ENCODE measurements around the gene NECTIN2. TPM values are rescaled to one million over a fixed set of nuclear protein-coding genes. Genes with fewer than 3 reads are reported as not detected.

Gene NECTIN2
- total RNA-seq, 1 donor: 22.1 TPM

- no peak for DNase-seq (ENCODE audit: low read depth)
- TF ChIP-seq, protein P1, sequence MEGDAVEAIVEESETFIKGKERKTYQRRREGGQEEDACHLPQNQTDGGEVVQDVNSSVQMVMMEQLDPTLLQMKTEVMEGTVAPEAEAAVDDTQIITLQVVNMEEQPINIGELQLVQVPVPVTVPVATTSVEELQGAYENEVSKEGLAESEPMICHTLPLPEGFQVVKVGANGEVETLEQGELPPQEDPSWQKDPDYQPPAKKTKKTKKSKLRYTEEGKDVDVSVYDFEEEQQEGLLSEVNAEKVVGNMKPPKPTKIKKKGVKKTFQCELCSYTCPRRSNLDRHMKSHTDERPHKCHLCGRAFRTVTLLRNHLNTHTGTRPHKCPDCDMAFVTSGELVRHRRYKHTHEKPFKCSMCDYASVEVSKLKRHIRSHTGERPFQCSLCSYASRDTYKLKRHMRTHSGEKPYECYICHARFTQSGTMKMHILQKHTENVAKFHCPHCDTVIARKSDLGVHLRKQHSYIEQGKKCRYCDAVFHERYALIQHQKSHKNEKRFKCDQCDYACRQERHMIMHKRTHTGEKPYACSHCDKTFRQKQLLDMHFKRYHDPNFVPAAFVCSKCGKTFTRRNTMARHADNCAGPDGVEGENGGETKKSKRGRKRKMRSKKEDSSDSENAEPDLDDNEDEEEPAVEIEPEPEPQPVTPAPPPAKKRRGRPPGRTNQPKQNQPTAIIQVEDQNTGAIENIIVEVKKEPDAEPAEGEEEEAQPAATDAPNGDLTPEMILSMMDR (IDR thresholded peaks at IDR 0.05; ENCODE audit: insufficient read depth, low read length): no peak
- no peak overlapping the region for H3K4me3 ChIP-seq (ENCODE audit: low read depth, low read length)
These were observed 47.4 kb downstream of the NECTIN2 start for GRCh38 chr19:44893332-44894051.

GRCh38 chr19:44894052-44894400 lies 47.9 kb downstream of the NECTIN2 start:
- no peak for DNase-seq (ENCODE audit: low read depth)

DNA sequence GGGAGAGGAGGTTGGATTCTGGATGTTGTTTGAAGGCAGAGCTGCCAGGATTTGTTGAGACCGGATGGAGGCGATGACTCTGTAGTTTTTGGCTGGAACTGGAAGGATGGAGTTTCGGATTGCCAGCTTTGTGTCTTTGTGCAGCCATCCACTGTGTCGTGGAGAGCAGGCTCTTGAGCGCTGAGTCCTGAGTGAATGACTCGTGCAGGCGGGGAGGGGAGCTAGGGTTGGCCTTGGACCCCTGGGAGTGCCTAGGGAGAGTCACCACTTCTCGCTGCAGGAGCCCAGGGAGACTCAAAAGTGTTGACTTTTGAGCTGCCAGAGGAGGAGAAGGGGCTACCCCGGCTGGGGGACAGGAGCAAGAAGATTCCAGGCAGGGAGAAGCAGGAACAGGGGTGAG lies 48.8 kb downstream of the NECTIN2 start:
- TF ChIP-seq, protein P1 (IDR thresholded peaks at IDR 0.05; ENCODE audit: insufficient read depth, low read length): no peak
- no peak overlapping the region for H3K4me3 ChIP-seq (ENCODE audit: low read depth, low read length)
- no peak for DNase-seq (ENCODE audit: low read depth)

More at GRCh38 chr19:44894052-44894400, 47.9 kb downstream of the NECTIN2 start:
- no peak overlapping the region for H3K4me3 ChIP-seq (ENCODE audit: low read depth, low read length)
- TF ChIP-seq, protein P1 (IDR thresholded peaks at IDR 0.05; ENCODE audit: insufficient read depth, low read length): no peak

DNA sequence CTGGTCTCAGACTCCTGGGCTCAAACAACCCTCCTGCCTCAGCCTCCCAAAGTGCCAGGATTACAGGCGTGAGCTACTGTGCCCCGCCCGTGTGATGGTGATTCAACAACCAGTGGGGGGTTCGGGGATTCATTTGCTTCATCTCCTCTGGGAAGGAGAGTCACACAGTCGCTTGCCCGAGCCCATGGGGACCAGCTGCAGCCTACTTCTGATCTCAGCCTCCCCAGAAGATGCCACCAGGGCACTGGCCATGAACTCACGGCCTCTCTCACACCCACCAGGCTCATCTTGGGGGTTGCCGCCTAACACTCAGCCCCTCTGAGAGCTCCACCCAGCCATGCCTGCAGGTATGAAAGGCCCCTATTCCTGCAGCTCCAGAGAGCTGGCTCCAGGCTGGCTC lies 51.7 kb downstream of the NECTIN2 start:
- no peak for DNase-seq (ENCODE audit: low read depth)
- TF ChIP-seq, protein P1 (IDR thresholded peaks at IDR 0.05; ENCODE audit: insufficient read depth, low read length): no peak

GRCh38 chr19:44900328-44901244 lies 54.5 kb downstream of the NECTIN2 start:
- DNase-seq (ENCODE audit: low read depth): no peak
- TF ChIP-seq, protein P1 (IDR thresholded peaks at IDR 0.05; ENCODE audit: insufficient read depth, low read length): no peak
- H3K4me3 ChIP-seq (ENCODE audit: low read depth, low read length): no peak overlapping the region

More for the DNA sequence above, 51.7 kb downstream of the NECTIN2 start:
- no peak overlapping the region for H3K4me3 ChIP-seq (ENCODE audit: low read depth, low read length)

- no peak for DNase-seq (ENCODE audit: low read depth)
- no peak overlapping the region for H3K4me3 ChIP-seq (ENCODE audit: low read depth, low read length)
- TF ChIP-seq, protein P1 (IDR thresholded peaks at IDR 0.05; ENCODE audit: insufficient read depth, low read length): no peak
These were observed 57.1 kb downstream of the NECTIN2 start for GRCh38 chr19:44903216-44903601.

Measured in fibroblast of the aortic adventitia (primary cell).